PFSK-1 (cell line): Measurements from ENCODE around the gene POMP.

ENCODE experiments used
- POLR2AphosphoS5 ChIP-seq: IDR thresholded peaks from 2 replicates; pipeline ENCODE4 v1.6.1; 2012; ENCODE audit warnings: low read depth, mild to moderate bottlenecking, control low read depth, low read length, moderate library complexity
- SIN3A ChIP-seq: IDR thresholded peaks from 2 replicates; pipeline ENCODE4 v1.6.1; 2012; ENCODE audit warnings: mild to moderate bottlenecking, low read length, moderate library complexity, borderline replicate concordance; ENCODE audit not compliant: insufficient read depth
- TAF1 ChIP-seq: IDR thresholded peaks from 2 replicates; pipeline ENCODE4 v1.6.1; 2012; ENCODE audit warnings: low read length, control low read depth, borderline replicate concordance; ENCODE audit not compliant: insufficient read depth
- TF ChIP-seq, protein P1 (sequence below), 2 experiments: IDR thresholded peaks; 2 replicates each; pipeline versions ENCODE4 v1.6.1 to v1.8.0; 2011 to 2012; ENCODE audit warnings: low read depth in 2 of 2, low read length in 2 of 2, control low read depth in 1 of 2, inconsistent platforms in 1 of 2, mild to moderate bottlenecking in 1 of 2, moderate library complexity in 1 of 2; ENCODE audit not compliant: insufficient read depth in 1 of 2

DNA sequence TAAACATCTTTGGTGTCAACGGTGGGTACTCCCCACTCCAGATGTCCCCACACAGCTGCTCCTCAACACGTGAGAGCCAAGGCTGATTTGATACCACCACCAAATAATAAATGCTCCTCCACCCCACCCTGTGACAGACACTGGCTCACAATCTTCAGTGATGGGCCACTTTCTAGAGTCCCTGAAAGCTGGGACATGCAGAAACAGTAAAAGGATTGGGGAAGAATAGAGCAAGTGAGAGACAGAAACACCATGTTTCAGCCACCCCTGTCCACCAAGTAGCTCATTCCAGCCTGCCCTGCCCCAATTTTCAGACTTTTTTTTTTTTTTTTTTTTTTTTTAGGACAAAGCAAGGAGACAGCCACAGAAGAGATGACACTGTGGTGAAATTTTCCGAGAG, 58.2 kb downstream of the POMP start:
- TF ChIP-seq POLR2AphosphoS5 (no peak), TAF1 (no peak), SIN3A (no peak)
- TF ChIP-seq, protein P1, sequence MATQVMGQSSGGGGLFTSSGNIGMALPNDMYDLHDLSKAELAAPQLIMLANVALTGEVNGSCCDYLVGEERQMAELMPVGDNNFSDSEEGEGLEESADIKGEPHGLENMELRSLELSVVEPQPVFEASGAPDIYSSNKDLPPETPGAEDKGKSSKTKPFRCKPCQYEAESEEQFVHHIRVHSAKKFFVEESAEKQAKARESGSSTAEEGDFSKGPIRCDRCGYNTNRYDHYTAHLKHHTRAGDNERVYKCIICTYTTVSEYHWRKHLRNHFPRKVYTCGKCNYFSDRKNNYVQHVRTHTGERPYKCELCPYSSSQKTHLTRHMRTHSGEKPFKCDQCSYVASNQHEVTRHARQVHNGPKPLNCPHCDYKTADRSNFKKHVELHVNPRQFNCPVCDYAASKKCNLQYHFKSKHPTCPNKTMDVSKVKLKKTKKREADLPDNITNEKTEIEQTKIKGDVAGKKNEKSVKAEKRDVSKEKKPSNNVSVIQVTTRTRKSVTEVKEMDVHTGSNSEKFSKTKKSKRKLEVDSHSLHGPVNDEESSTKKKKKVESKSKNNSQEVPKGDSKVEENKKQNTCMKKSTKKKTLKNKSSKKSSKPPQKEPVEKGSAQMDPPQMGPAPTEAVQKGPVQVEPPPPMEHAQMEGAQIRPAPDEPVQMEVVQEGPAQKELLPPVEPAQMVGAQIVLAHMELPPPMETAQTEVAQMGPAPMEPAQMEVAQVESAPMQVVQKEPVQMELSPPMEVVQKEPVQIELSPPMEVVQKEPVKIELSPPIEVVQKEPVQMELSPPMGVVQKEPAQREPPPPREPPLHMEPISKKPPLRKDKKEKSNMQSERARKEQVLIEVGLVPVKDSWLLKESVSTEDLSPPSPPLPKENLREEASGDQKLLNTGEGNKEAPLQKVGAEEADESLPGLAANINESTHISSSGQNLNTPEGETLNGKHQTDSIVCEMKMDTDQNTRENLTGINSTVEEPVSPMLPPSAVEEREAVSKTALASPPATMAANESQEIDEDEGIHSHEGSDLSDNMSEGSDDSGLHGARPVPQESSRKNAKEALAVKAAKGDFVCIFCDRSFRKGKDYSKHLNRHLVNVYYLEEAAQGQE (IDR thresholded peaks at IDR 0.05; ENCODE audit: insufficient read depth in 1 of 2, low read depth in 2 of 2, low read length in 2 of 2) = no peak
